Myometrial cell (primary cell): Measurements from ENCODE around the gene EIF4A2. TPM values are rescaled to one million over a fixed set of nuclear protein-coding genes. Genes with fewer than 3 reads are reported as not detected.

Source experiments
- total RNA-seq: library from RNA; depleted of rRNA; stranded (reverse); fragments of >200 nt; gene quantifications from 2 replicates; pipeline ENCODE4 v1.2.3, GENCODE V29; 2015

EIF4A2 gene
- 225 and 273 TPM in 2 replicates for total RNA-seq

GRCh38 chr3:186783058-186783730, at the start of gene EIF4A2:
EIF4A2 (plus strand) TSS chr3:186783577; CDS start chr3:186783611, 34 bp downstream.

GRCh38 chr3:186806089-186807055, 23.0 kb downstream of the EIF4A2 start, which contains the start of gene RFC4:
RFC4 (minus strand) TSS chr3:186806482; CDS start chr3:186804713, 1,769 bp downstream.

Other genes starting within 250 kb of the EIF4A2 start
- not detected in 2 replicates for gene CRYGS, start 239.2 kb upstream of the EIF4A2 start, total RNA-seq
- gene TBCCD1, start 216.2 kb upstream of the EIF4A2 start, total RNA-seq: 8.4 and 9.0 TPM in 2 replicates
- 50.7 and 67.5 TPM in 2 replicates for gene DNAJB11, start 212.9 kb upstream of the EIF4A2 start, total RNA-seq
- not detected in 2 replicates for gene AHSG, start 170.5 kb upstream of the EIF4A2 start, total RNA-seq
- not detected in 2 replicates for gene FETUB, start 143.2 kb upstream of the EIF4A2 start, total RNA-seq
- not detected in 2 replicates for gene HRG, start 117.6 kb upstream of the EIF4A2 start, total RNA-seq
- gene KNG1, start 66.2 kb upstream of the EIF4A2 start, total RNA-seq: not detected in 2 replicates
- 28.3 and 35.6 TPM in 2 replicates for gene RFC4, start 22.9 kb downstream of the EIF4A2 start, total RNA-seq
- gene ADIPOQ, start 59.1 kb downstream of the EIF4A2 start, total RNA-seq: not detected in 2 replicates
- gene ST6GAL1, start 146.9 kb downstream of the EIF4A2 start, total RNA-seq: under 0.01 and 0.35 TPM in 2 replicates